Measurements from ENCODE around the gene SMIM5. TPM values are rescaled to one million over a fixed set of nuclear protein-coding genes. Genes with fewer than 3 reads are reported as not detected.

SMIM5 gene
- total RNA-seq, 4 donors from 2014 or later, result 68.8 to 161 (median 97.1) TPM; not detected in 1

DNA sequence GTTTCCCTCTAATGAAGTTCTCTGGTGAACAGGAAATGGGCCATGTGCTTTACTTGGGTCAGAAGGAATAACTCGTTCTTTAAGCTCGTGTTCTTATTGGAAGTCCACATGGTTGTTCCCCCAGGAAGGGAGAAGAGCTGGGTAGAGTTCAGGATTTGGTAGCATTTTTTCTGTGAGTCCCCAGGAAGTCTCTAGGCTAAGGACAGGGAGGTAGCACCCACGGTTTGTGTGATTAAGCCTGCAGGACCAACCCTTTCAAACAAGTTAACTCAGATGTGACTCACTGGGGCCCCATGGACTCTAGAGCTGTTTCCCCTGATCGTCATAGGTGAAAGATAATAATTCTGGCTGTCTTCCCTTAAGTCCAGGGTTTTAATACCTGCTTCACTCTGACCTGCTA is 50.3 kb downstream of the SMIM5 start:
- DNase-seq, result peak in 1 of 3 donors; percentile 84
- H3K4me3 ChIP-seq, result no peak overlapping the region
- peaks cover 0 to 5% (median 0%) of the 10 kb centered on the region in 3 donors for H3K36me3 ChIP-seq

GRCh38 chr17:75684249-75684648 is 51.0 kb downstream of the SMIM5 start:
- Histone ChIP-seq H3K9me3 (no peaks in the 10 kb centered on the region), H3K4me1 (peaks cover 0 to 39% (median 9%) of the 10 kb centered on the region in 4 donors), H3K27ac (peak overlapping the region in 3 of 4 donors; percentile 44 to 89 (median 83)), H3K36me3 (peaks cover 0 to 4% (median 0%) of the 10 kb centered on the region in 3 donors), H3K27me3 (no peaks in the 10 kb centered on the region), H3K4me3 (no peak overlapping the region)
- DNase-seq, result peak in 1 of 3 donors; percentile 72
- TF ChIP-seq POLR2A (IDR thresholded peaks at IDR 0.05), result no peak
- TF ChIP-seq, protein P1, sequence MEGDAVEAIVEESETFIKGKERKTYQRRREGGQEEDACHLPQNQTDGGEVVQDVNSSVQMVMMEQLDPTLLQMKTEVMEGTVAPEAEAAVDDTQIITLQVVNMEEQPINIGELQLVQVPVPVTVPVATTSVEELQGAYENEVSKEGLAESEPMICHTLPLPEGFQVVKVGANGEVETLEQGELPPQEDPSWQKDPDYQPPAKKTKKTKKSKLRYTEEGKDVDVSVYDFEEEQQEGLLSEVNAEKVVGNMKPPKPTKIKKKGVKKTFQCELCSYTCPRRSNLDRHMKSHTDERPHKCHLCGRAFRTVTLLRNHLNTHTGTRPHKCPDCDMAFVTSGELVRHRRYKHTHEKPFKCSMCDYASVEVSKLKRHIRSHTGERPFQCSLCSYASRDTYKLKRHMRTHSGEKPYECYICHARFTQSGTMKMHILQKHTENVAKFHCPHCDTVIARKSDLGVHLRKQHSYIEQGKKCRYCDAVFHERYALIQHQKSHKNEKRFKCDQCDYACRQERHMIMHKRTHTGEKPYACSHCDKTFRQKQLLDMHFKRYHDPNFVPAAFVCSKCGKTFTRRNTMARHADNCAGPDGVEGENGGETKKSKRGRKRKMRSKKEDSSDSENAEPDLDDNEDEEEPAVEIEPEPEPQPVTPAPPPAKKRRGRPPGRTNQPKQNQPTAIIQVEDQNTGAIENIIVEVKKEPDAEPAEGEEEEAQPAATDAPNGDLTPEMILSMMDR (IDR thresholded peaks at IDR 0.05), result no peak

More for the DNA sequence above, 50.3 kb downstream of the SMIM5 start:
- TF ChIP-seq, protein P1 (IDR thresholded peaks at IDR 0.05), result no peak
- peak in 1 of 2 donors; percentile 84 for TF ChIP-seq POLR2A (IDR thresholded peaks at IDR 0.05)
- H3K4me1 ChIP-seq, result peaks cover 0 to 39% (median 8%) of the 10 kb centered on the region in 4 donors
- no peaks in the 10 kb centered on the region for H3K9me3 ChIP-seq
- H3K27me3 ChIP-seq, result no peaks in the 10 kb centered on the region
- peak overlapping the region in 3 of 4 donors; percentile 36 to 89 (median 83) for H3K27ac ChIP-seq

GRCh38 chr17:75684924-75685323 is 51.7 kb downstream of the SMIM5 start:
- Histone ChIP-seq H3K27me3 (no peaks in the 10 kb centered on the region), H3K4me1 (peaks cover 0 to 39% (median 9%) of the 10 kb centered on the region in 4 donors), H3K9me3 (no peaks in the 10 kb centered on the region), H3K27ac (peak overlapping the region in 3 of 4 donors; percentile 44 to 89 (median 83)), H3K4me3 (no peak overlapping the region), H3K36me3 (peaks cover 0 to 4% (median 0%) of the 10 kb centered on the region in 3 donors)
- DNase-seq, result peak in 2 of 3 donors; percentile 68 to 77
- TF ChIP-seq, protein P1 (IDR thresholded peaks at IDR 0.05), result no peak
- peak in 1 of 2 donors; percentile 69 for TF ChIP-seq POLR2A (IDR thresholded peaks at IDR 0.05)

GRCh38 chr17:75685499-75685898 is 52.3 kb downstream of the SMIM5 start:
- Histone ChIP-seq H3K4me1 (peaks cover 0 to 41% (median 11%) of the 10 kb centered on the region in 4 donors), H3K9me3 (no peaks in the 10 kb centered on the region), H3K27me3 (no peaks in the 10 kb centered on the region), H3K27ac (peak overlapping the region in 3 of 4 donors; percentile 71 to 89 (median 83)), H3K4me3 (no peak overlapping the region), H3K36me3 (peaks cover 0 to 4% (median 0%) of the 10 kb centered on the region in 3 donors)
- no peak for TF ChIP-seq POLR2A (IDR thresholded peaks at IDR 0.05)
- TF ChIP-seq, protein P1 (IDR thresholded peaks at IDR 0.05), result no peak
- peak in 1 of 3 donors; percentile 15 for DNase-seq

GRCh38 chr17:75688209-75688825 is 55.1 kb downstream of the SMIM5 start:
- Histone ChIP-seq H3K4me3 (no peak overlapping the region), H3K4me1 (peaks cover 0 to 61% (median 13%) of the 10 kb centered on the region in 4 donors), H3K27me3 (no peaks in the 10 kb centered on the region), H3K36me3 (peaks cover 0 to 12% (median 0%) of the 10 kb centered on the region in 3 donors), H3K27ac (peak overlapping the region; percentile 18 to 71 (median 52)), H3K9me3 (no peaks in the 10 kb centered on the region)
- TF ChIP-seq POLR2A (IDR thresholded peaks at IDR 0.05), result no peak
- TF ChIP-seq, protein P1 (IDR thresholded peaks at IDR 0.05), result no peak
- DNase-seq, result peak in 1 of 3 donors; percentile 39
